Gastrocnemius medialis (tissue), 4 donors: ENCODE results near the gene HOXD8. TPM values are rescaled to one million over a fixed set of nuclear protein-coding genes. Genes with fewer than 3 reads are reported as not detected.

ENCODE experiments used
- ATAC-seq, 2 donors: fragments of 150-250 bp; one replicate each; pipeline ENCODE4 v1.9.1; 2016
- DNase-seq, 2 donors: peaks; one replicate each; pipeline ENCODE4 v3.0.0-alpha.2; 2019
- H3K27ac ChIP-seq, 4 donors: fragments of 200-600 bp; sonication (generic); 1 replicate in 1 of 4; 2 replicates in 3 of 4; pipeline ENCODE4 v1.5.1; 2016 to 2018; ENCODE audit warnings: mild to moderate bottlenecking in 2 of 4, moderate library complexity in 1 of 4
- H3K27me3 ChIP-seq, 3 donors: fragments of 200-600 bp; sonication (generic) in 2 of 3; 1 replicate in 1 of 3; 2 replicates in 2 of 3; pipeline versions ENCODE4 v1.5.1 to v1.6.0; 2016 to 2019; ENCODE audit warnings: mild to moderate bottlenecking in 1 of 3, moderate library complexity in 1 of 3
- H3K36me3 ChIP-seq, 2 donors: fragments of 200-600 bp; sonication (generic) in 1 of 2; one replicate each; pipeline ENCODE4 v1.5.1; 2017 to 2018
- H3K4me1 ChIP-seq, 2 donors: fragments of 200-600 bp; sonication (generic) in 1 of 2; one replicate each; pipeline ENCODE4 v1.5.1; 2016 to 2017; ENCODE audit warnings: mild to moderate bottlenecking in 2 of 2
- H3K4me3 ChIP-seq, 4 donors: fragments of 200-600 bp; sonication (generic) in 3 of 4; 1 replicate in 1 of 4; 2 replicates in 3 of 4; pipeline ENCODE4 v1.5.1; 2016 to 2019; ENCODE audit warnings: mild to moderate bottlenecking in 2 of 4
- H3K9me3 ChIP-seq, 3 donors: fragments of 200-600 bp; sonication (generic) in 2 of 3; 1 replicate in 1 of 3; 2 replicates in 2 of 3; pipeline ENCODE4 v1.5.1; 2016 to 2019
- CTCF ChIP-seq, 5 experiments: fragments of 450-650 bp in 3 of 5; fragments of 200-600 bp in 2 of 5; sonication (generic) in 2 of 5; IDR thresholded peaks in 4 of 5; conservative IDR thresholded peaks in 1 of 5; 1 replicate in 4 of 5; 2 replicates in 1 of 5; pipeline ENCODE4 v1.5.1; 2016 to 2019; ENCODE audit warnings: antibody characterized with exemption in 5 of 5, mild to moderate bottlenecking in 3 of 5, moderate library complexity in 3 of 5
- POLR2A ChIP-seq, 2 donors: fragments of 450-650 bp; IDR thresholded peaks; one replicate each; pipeline ENCODE4 v1.6.1; 2017; ENCODE audit warnings: antibody characterized with exemption in 2 of 2, mild to moderate bottlenecking in 2 of 2, moderate library complexity in 2 of 2
- in situ Hi-C, 4 donors: fragments of 200-750 bp; cut with MboI; loops; one replicate each; pipeline versions ENCODE4 v1.15.0 to v1.8.0; 2017; ENCODE audit warnings: low sequenced_read_pairs in 4 of 4
- intact Hi-C: fragments of 100-400 bp; cut with DNase I; formaldehyde crosslinking; loops from one replicate; pipeline ENCODE4 v1.15.1; 2023; ENCODE audit warnings: low total_unique reads
- total RNA-seq, 4 donors: library from RNA; depleted of rRNA; stranded (reverse); fragments of >200 nt; gene quantifications; one replicate each; pipeline versions ENCODE4 v1.1.0 to v1.2.3, GENCODE V29; 2016

HOXD8 gene
- total RNA-seq, 4 donors from 2014 or later, result 4.0 to 12.0 (median 7.2) TPM

DNA sequence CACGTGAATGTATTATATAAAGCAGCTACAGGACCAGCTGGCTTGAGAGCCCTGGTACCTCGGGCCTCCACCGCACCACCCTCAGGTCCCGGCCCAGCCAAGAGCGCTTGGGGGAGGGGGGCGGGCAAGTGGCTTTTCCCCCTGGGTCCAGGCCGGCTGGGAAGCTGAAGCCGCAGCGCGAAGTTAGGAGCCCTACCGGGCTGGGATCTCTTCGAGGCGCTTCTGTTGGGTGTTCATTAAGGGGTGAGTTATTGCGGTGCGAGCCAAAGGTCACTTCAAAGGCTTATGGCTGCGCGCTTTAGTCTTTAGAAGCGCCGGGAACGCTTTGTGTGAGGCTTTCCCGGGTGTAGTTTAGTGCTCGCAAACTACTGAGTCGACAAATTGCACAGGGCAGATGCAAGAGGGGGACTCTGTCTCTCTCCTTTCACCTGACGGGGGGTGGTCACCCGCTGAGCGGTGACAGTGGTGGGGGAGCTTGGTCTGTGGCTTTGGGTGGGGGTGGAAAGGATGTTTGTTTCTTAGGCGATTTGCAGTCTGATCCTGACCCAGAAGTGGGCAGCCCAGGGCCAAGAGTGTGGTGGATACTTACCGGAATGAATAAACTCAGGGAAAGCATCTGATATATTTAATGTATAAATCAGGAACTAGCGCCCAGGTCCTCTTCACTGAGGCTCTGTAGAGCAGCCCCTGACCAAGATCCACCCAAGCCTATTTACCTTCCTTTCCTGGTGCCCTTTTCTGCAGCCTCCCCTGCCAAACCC is 33.6 kb downstream of the HOXD8 start:
- H3K4me1 ChIP-seq, result peaks cover 0 to 5% of the 10 kb centered on the region in 2 donors
- H3K27me3 ChIP-seq, result peaks cover 37 to 73% (median 73%) of the 10 kb centered on the region in 3 donors
- no peak for ATAC-seq
- in situ Hi-C loops, result no loop called here
- peak overlapping the region in 1 of 4 donors; percentile 23 for H3K4me3 ChIP-seq
- H3K9me3 ChIP-seq, result no peaks in the 10 kb centered on the region
- H3K36me3 ChIP-seq, result no peaks in the 10 kb centered on the region
- TF ChIP-seq POLR2A (IDR thresholded peaks at IDR 0.05) (no peak), CTCF (IDR thresholded peaks at IDR 0.05 in 4 of 5, conservative IDR thresholded peaks at IDR 0.05 in 1 of 5) (no peak)
- DNase-seq, result no peak
- H3K27ac ChIP-seq, result no peak overlapping the region
- intact Hi-C loops, result no loop called here

- in situ Hi-C loops, result no loop called here
- intact Hi-C loops, result no loop called here
- Histone ChIP-seq H3K4me3 (no peak overlapping the region), H3K36me3 (no peaks in the 10 kb centered on the region), H3K9me3 (no peaks in the 10 kb centered on the region), H3K27ac (no peak overlapping the region), H3K27me3 (peaks cover 34 to 69% (median 69%) of the 10 kb centered on the region in 3 donors), H3K4me1 (peaks cover 0 to 5% of the 10 kb centered on the region in 2 donors)
- TF ChIP-seq POLR2A (IDR thresholded peaks at IDR 0.05) (no peak), CTCF (IDR thresholded peaks at IDR 0.05 in 4 of 5, conservative IDR thresholded peaks at IDR 0.05 in 1 of 5) (no peak)
- ATAC-seq, result no peak
- DNase-seq, result no peak
Measured at GRCh38 chr2:176163672-176164056, 34.2 kb downstream of the HOXD8 start.

DNA sequence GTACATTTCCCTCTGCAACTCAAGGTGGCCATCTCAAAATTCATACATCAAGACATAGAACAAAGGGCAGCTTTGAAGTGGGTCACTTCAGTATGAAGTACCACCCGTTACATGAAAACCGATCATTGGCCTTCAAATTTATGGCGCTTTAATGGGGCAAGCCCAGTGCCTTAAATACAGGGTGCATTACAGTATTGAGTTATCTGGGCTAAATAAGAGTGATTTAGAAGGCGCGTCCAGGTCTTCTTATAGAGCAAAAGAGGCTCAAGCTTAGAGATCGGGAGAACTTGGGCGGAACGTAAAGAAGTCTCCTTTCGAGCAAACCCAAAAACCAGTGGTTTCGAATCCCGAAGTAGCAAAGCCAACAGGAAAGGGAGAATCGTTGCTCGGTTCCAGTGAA is 34.7 kb downstream of the HOXD8 start:
- no peak overlapping the region for H3K27ac ChIP-seq
- in situ Hi-C loops, result no loop called here

GRCh38 chr2:176164611-176165369 is 35.3 kb downstream of the HOXD8 start:
- in situ Hi-C loops, result no loop called here
- peak overlapping the region in 1 of 4 donors; percentile 17 for H3K4me3 ChIP-seq
- H3K36me3 ChIP-seq, result no peaks in the 10 kb centered on the region
- peaks cover 0 to 5% of the 10 kb centered on the region in 2 donors for H3K4me1 ChIP-seq
- ATAC-seq, result no peak
- no peak for DNase-seq
- H3K27me3 ChIP-seq, result peaks cover 27 to 58% (median 57%) of the 10 kb centered on the region in 3 donors
- TF ChIP-seq CTCF (IDR thresholded peaks at IDR 0.05 in 4 of 5, conservative IDR thresholded peaks at IDR 0.05 in 1 of 5), result no peak
- TF ChIP-seq POLR2A (IDR thresholded peaks at IDR 0.05), result no peak
- intact Hi-C loops, result no loop called here
- H3K9me3 ChIP-seq, result no peaks in the 10 kb centered on the region
- H3K27ac ChIP-seq, result no peak overlapping the region

More for the DNA sequence above, 34.7 kb downstream of the HOXD8 start:
- Histone ChIP-seq H3K9me3 (no peaks in the 10 kb centered on the region), H3K27me3 (peaks cover 33 to 64% (median 63%) of the 10 kb centered on the region in 3 donors), H3K4me3 (no peak overlapping the region), H3K4me1 (peaks cover 0 to 5% of the 10 kb centered on the region in 2 donors), H3K36me3 (no peaks in the 10 kb centered on the region)
- no peak for ATAC-seq
- no peak for DNase-seq
- intact Hi-C loops, result no loop called here
- TF ChIP-seq POLR2A (IDR thresholded peaks at IDR 0.05) (no peak), CTCF (IDR thresholded peaks at IDR 0.05 in 4 of 5, conservative IDR thresholded peaks at IDR 0.05 in 1 of 5) (no peak)
